ENCODE results near the gene S100A2. TPM values are rescaled to one million over a fixed set of nuclear protein-coding genes. Genes with fewer than 3 reads are reported as not detected.
"Not testable (repeated sequence)": the region's sequence is repeated elsewhere in the genome, so short reads cannot be mapped to it uniquely, and the experiment has no call there.

The S100A2 gene
- total RNA-seq, 1 donor from 2014 or later = 7.1 TPM

DNA sequence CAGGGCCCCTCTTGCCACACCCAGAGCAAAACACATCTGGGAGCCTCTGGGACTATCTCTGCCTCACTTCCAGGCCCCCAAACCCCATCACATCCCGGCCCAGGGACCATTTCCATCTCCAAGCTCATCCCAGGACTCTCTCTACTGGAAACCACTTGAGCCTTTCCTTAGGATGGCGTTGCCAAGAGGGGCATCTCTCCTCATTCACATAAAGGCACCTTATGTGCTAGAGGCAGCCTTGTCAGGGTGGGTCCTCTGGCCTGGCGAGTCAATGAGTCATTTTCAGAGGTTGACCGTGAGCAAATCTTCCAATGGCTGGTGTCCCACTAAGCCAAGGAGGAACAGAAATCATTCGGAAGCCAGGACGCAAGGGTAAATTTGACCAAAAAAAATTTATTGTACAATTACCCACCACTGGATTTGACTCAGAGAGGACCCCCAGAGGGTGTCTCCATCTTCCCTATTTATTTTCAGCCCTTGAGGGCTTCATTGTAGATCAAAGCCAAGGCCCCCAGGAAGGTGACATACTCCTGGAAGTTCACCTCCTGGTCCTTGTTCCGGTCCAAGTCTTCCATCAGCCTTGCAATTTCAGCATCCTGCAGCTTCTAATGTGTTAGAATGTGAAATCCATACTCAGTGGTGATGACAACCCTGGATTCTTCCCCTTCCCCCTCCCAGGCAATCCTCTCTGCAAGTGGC lies 31.3 kb downstream of the S100A2 start:
- peak; percentile 59 for DNase-seq (ENCODE audit: low read depth)

DNA sequence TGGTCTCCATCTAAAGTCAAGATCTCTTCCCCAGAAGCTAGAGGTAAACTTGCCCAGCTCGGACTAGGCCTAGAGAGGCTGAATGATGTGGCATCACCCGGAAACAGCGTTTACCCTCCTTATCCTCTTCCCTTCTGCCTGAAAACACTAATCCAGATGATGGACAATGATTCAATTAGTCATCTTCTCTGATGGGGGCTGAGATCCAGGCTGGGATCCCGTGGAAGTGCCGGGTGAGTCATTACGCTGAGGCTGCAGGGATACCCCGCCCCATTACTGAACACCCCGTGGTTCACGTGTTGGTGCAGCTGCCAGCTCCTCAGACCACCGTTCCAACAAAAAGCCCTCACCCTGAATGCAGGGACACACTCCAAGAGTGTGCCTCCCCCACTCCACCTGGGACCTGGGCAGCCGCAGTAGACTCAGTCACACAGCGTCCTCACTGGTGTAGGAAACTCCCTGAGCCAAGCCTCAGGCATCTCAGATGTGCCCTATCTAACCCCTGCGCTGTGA lies 31.9 kb downstream of the S100A2 start:
- peak; percentile 96 for DNase-seq (ENCODE audit: low read depth)

DNA sequence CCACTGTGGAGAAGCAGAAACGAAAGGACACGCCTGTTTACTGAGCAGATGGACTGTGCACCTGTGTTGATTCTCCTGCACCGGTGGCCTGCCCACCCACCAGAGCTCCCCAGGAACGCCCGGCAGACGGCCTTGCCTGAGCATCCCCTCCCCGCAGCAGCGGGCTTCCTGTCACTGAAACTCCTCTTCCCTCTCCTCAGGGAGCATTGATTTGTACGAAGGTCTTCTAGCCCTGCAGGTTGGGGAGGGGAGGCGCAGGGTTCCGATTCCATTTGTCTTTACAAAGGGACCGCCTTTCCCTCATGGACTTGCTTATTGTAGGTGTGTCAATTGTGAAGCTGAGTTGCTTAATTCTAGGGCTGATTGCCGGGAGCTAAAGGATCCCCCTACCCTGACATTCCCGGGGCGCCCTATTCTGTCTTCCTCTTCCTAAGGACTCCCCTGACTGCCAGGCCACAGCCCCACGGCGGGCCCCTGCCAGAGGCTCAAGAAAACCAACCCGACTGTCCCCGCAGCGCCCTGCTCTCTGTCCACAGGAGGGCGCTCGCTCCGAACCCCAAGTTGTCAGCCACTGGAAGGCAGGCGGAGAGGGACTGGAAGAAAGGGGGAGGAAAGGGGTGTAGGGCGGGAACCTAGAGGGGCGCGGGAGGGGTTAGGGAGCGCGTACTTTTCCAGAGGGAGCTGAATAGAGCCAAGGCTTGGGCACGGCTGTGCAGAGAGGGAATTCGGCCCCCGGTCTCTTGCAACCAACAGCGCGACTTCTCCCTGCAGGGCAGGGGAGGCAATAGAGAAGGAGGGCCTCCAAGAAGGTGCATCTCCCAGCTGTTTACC lies 32.7 kb downstream of the S100A2 start:
- peak; percentile 95 for DNase-seq (ENCODE audit: low read depth)

DNA sequence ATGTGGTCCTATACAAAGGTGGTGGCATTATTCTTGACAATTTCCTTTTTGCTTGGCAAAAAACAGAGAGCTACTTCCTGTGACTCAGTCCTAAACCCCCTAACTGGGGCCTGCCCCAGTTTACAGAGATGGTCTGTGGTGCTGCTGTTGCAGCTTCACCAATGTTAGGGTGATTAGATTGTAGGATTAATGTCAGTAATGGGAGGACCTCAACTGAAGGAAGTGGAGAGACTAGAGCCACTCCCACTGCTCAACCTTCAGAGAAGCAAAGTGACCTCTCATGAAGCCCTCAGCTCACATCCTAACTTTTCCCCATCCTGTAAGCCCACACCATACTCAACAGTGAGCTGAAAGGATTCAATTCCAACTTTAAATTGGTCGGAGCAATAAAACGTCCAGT lies 33.5 kb downstream of the S100A2 start:
- DNase-seq (ENCODE audit: low read depth) = no peak

GRCh38 chr1:153531638-153532037 lies 34.0 kb downstream of the S100A2 start:
- no peak for DNase-seq (ENCODE audit: low read depth)

DNA sequence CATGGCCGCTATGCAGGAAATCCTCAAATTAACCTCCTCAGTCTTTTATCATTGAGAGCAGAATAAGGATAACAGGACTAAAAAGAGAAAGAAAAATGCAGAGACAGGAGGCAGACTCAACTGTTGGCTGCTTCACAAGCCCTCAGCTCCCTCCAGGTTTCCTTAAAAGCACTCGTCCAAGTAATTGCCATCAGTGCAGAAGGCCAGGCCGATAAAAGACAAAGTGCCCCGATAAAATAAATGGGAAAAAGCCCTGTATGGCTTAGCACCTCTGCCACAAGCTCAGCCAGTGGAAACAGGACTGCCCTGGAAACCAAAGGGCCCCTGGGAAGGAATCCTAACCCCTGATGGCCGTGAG lies 38.0 kb downstream of the S100A2 start:
- no peak for DNase-seq (ENCODE audit: low read depth)

- DNase-seq (ENCODE audit: low read depth) = no peak
Observed at GRCh38 chr1:153527023-153527682, 38.5 kb downstream of the S100A2 start.

- DNase-seq (ENCODE audit: low read depth) = no peak
Observed at GRCh38 chr1:153526132-153526543, 39.5 kb downstream of the S100A2 start.

- no peak for DNase-seq (ENCODE audit: low read depth)
Observed at GRCh38 chr1:153525088-153525728, 40.4 kb downstream of the S100A2 start.

- not testable (repeated sequence) for DNase-seq (ENCODE audit: low read depth)
Observed at GRCh38 chr1:153522353-153523048, 43.1 kb downstream of the S100A2 start.

DNA sequence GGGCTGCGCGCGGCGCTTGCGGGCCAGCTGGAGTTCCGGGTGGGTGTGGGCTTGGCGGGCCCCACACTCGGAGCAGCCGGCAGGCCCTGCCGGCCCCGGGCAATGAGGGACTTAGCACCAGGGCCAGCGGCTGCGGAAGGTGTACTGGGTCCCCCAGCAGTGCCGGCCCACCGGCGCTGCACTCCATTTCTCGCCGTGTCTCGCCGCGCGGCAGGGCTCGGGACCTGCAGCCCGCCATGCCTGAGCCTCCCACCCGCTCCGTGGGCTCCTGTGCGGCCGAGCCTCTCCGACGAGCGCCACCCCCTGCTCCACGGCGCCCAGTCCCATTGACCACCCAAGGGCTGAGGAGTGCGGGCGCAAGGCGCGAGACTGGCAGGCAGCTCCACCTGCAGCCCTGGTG lies 43.8 kb downstream of the S100A2 start:
- DNase-seq (ENCODE audit: low read depth) = not testable (repeated sequence)

DNA sequence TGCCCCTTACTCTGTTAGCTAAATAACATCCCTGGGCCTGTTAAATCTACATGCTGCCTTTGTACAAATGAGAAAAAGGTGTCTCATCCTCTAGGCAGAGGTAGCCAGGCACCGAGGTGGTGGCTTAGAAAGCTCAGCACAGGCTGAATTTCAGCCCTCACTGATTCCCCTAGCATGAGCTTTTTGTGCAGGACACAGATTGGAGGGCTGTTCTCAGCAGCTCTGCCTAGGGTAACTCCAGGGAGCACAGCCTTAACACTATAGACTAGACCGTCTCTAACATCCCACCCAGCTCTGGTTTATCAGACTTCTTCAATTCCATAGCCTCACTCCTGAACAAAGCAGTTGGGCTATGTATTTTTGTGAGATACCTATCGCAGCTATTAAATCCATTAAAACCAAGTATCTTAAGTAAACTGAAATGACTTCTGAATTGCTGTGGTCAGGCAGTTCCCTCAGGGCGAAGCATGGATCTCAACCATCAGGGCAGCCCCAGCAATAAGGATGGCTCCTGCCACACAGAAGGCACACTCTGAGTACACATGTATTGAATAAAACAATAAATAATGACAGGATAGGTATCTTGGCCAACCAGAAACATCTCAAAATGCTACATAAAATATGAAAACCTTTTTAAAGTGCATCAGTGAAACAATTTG lies 44.7 kb downstream of the S100A2 start:
- DNase-seq (ENCODE audit: low read depth) = no peak

DNA sequence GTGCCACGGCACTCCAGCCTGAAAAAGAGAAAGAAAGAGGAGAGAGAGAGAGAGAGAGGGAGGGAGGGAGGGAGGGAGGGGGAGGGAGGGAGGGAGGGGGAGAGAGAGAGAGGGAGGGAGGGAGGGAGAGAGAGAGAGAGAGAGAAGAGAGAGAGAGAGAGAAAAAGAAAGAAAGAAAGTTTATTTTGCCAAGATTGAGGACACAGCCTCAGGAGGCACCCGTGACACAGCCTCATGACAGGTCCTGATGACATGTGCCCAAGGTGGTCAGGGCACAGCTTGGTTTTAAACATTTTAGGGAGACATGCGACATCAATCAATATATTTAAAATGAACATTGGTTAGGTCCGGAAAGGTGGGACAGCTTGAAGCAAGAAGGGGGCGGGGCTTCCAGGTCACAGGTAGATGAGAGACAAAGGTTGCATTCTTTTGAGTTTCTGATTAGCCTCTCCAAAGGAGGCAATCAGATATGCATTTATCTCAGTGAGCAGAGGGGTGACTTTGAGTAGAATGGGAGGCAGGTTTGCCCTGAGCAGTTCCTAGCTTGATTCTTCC lies 45.4 kb downstream of the S100A2 start:
- not testable (repeated sequence) for DNase-seq (ENCODE audit: low read depth)

DNA sequence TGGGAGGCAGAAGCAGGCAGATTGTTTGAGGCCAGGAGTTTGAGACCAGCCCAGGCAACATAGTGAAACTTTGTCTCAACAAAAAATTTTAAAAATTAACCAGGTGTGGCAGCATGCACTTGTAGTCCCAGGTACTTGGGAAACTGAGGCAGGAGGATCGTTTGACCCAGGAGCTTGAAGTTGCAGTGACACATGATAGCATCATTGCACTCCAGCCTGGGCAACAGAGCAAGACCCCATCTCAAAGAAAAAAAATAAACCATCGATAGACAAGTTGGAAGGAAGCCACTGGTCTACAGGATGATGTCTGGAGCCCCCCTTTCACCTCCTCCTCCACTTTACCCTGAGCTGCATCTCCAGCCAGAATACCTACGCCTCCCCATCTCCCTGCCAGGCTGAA lies 46.4 kb downstream of the S100A2 start:
- DNase-seq (ENCODE audit: low read depth) = no peak

DNA sequence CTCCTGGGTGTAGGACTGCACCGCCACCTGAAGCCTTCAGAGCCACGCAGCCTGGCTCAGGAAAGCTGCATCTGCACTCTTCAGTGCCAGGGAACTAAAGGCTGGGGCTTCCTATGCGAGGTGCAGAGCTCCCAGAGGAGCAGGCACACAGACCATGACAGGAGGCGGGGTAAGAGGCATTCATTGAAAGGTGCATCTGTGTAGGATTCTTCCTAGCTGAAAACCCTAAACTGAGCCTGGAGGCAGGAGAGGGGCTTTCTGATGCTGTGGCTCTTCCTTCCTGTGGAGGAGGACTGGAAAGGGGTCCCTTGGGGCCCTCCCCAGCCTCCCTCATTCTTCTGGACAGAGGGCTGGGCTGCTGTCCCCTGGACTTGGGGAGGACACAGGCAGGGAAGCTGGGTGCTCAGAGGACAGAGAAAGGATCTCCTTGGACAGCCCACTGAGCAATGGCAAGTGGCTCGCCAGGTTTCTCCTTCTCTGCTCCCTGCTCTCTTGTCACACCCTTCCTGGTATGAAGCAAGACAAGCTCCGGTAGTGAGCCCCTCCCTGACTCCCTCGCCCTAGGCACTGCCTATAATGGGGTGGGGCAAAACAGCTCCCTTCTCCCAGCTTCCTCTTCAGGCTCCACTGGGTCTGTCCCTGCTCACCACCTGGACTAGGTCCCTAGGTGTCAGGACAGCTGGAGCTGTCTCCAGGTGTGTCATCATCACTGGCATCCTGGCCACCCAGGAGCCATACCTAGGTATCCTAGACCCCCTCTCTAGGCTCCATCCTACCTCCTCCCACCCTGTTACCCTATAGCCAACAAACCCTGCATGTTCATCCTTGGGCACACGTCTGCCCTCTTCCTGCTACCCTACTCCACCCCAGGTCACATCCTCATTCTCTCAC lies 49.9 kb downstream of the S100A2 start:
- DNase-seq (ENCODE audit: low read depth) = no peak

DNA sequence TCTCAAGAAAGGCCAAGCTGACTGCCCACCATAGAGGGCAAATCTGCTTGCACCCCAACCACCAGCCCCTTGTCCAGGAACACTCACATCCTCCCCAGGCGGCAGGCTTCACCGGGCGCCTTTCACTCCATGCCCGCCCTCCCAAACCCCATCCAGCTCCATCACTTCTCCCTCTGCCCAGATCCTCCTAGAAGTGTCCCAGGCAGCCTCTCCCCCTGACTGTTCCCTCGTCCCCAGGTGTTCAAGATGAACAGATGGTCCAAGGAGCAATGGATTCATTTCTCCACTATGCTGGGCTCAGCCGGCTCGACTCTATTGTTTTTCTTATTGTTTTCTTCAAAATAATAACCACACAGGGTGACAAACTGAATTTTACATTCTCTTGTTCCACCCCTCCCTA lies 52.0 kb downstream of the S100A2 start:
- no peak for DNase-seq (ENCODE audit: low read depth)

GRCh38 chr1:153513023-153513422 lies 52.6 kb downstream of the S100A2 start:
- peak; percentile 47 for DNase-seq (ENCODE audit: low read depth)
